Karpas-422 (cell line): ENCODE measurements around the gene CST6. TPM values are rescaled to one million over a fixed set of nuclear protein-coding genes. Genes with fewer than 3 reads are reported as not detected.

Source experiments
- total RNA-seq: library from RNA; depleted of rRNA; stranded (reverse); fragments of >200 nt; shearing (Covaris generic); gene quantifications from 2 replicates; pipeline ENCODE4 v1.2.3, GENCODE V29; 2014; ENCODE audit warnings: low replicate concordance; rRNA removed

Gene CST6
- total RNA-seq, 1 experiment from 2014 or later: not detected

Other genes starting within 250 kb of the CST6 start
- 11.1 and 19.8 TPM in 2 replicates for gene AP5B1, start 231.0 kb upstream of the CST6 start, total RNA-seq
- not detected in 2 replicates for gene OVOL1, start 224.9 kb upstream of the CST6 start, total RNA-seq
- gene SNX32, start 178.0 kb upstream of the CST6 start, total RNA-seq: not detected in 2 replicates
- gene CFL1, start 153.8 kb upstream of the CST6 start, total RNA-seq: 514 and 827 TPM in 2 replicates
- gene MUS81, start 151.6 kb upstream of the CST6 start, total RNA-seq: 41.3 and 89.0 TPM in 2 replicates
- 1.3 and 2.6 TPM in 2 replicates for gene EFEMP2, start 139.2 kb upstream of the CST6 start, total RNA-seq
- gene CTSW, start 132.2 kb upstream of the CST6 start, total RNA-seq: not detected in 2 replicates
- 207 and 248 TPM in 2 replicates for gene FIBP, start 123.5 kb upstream of the CST6 start, total RNA-seq
- gene CCDC85B, start 121.3 kb upstream of the CST6 start, total RNA-seq: 21.3 and 56.7 TPM in 2 replicates
- not detected in 2 replicates for gene FOSL1, start 111.6 kb upstream of the CST6 start, total RNA-seq
- 7.3 and 11.0 TPM in 2 replicates for gene C11orf68, start 92.9 kb upstream of the CST6 start, total RNA-seq
- gene DRAP1, start 92.6 kb upstream of the CST6 start, total RNA-seq: 66.2 and 111 TPM in 2 replicates
- not detected in 2 replicates for gene TSGA10IP, start 66.5 kb upstream of the CST6 start, total RNA-seq
- 23.1 and 63.2 TPM in 2 replicates for gene SART1, start 50.3 kb upstream of the CST6 start, total RNA-seq
- gene EIF1AD, start 9.9 kb upstream of the CST6 start, total RNA-seq: 39.4 and 57.0 TPM in 2 replicates
- gene BANF1, start 9.5 kb upstream of the CST6 start, total RNA-seq: 44.3 and 84.2 TPM in 2 replicates
- gene CATSPER1, start 14.5 kb downstream of the CST6 start, total RNA-seq: not detected in 2 replicates
- gene GAL3ST3, start 37.2 kb downstream of the CST6 start, total RNA-seq: not detected in 2 replicates
- gene SF3B2, start 40.4 kb downstream of the CST6 start, total RNA-seq: 89.0 and 166 TPM in 2 replicates
- gene PACS1, start 58.3 kb downstream of the CST6 start, total RNA-seq: 60.5 and 81.1 TPM in 2 replicates
- 12.9 and 18.5 TPM in 2 replicates for gene KLC2, start 245.7 kb downstream of the CST6 start, total RNA-seq